Smooth muscle cell (in vitro differentiated cells): Measurements from ENCODE around the gene TBX19. TPM values are rescaled to one million over a fixed set of nuclear protein-coding genes. Genes with fewer than 3 reads are reported as not detected.

Experiments used
- DNase-seq: peaks from one replicate; lab custom pipeline; 2025; ENCODE audit not compliant: unreplicated experiment; lab: John Stamatoyannopoulos, UW
- H2AFZ ChIP-seq: fragments of 200-600 bp; sonication (generic); 2 replicates; pipeline ENCODE4 v1.6.0; 2016; ENCODE audit warnings: antibody characterized with exemption, low read depth, mild to moderate bottlenecking
- H3F3A ChIP-seq: fragments of 200-600 bp; sonication (generic); 2 replicates; pipeline ENCODE4 v1.6.0; 2017; ENCODE audit warnings: antibody characterized with exemption, low read depth
- H3K27ac ChIP-seq: fragments of 200-600 bp; sonication (generic); 2 replicates; pipeline ENCODE4 v1.5.1; 2016; ENCODE audit warnings: low read depth, mild to moderate bottlenecking
- H3K27me3 ChIP-seq: fragments of 200-600 bp; sonication (generic); 2 replicates; pipeline ENCODE4 v1.6.1; 2016; ENCODE audit warnings: low read depth, mild to moderate bottlenecking
- H3K36me3 ChIP-seq: fragments of 200-600 bp; sonication (generic); 2 replicates; pipeline ENCODE4 v1.5.1; 2016; ENCODE audit warnings: low read depth
- H3K4me1 ChIP-seq: fragments of 200-600 bp; sonication (generic); 2 replicates; pipeline ENCODE4 v1.5.1; 2016; ENCODE audit warnings: low read depth
- H3K4me2 ChIP-seq: fragments of 200-600 bp; sonication (generic); 2 replicates; pipeline ENCODE4 v1.6.0; 2016; ENCODE audit warnings: mild to moderate bottlenecking
- H3K4me3 ChIP-seq: fragments of 200-600 bp; sonication (generic); 2 replicates; pipeline ENCODE4 v1.5.1; 2016; ENCODE audit warnings: mild to moderate bottlenecking
- H3K79me2 ChIP-seq: fragments of 200-600 bp; sonication (generic); 2 replicates; pipeline ENCODE4 v1.6.0; 2016; ENCODE audit warnings: low read depth, mild to moderate bottlenecking
- H3K9ac ChIP-seq: fragments of 200-600 bp; sonication (generic); 2 replicates; pipeline ENCODE4 v1.6.0; 2016; ENCODE audit warnings: low read depth
- H3K9me3 ChIP-seq: fragments of 200-600 bp; sonication (generic); replicated peaks from 2 replicates; pipeline ENCODE4 v1.5.1; 2016; ENCODE audit warnings: low read depth
- H4K20me1 ChIP-seq: fragments of 200-600 bp; sonication (generic); 2 replicates; pipeline ENCODE4 v1.6.0; 2016; ENCODE audit warnings: low read depth
- CTCF ChIP-seq: fragments of 200-600 bp; sonication (generic); IDR thresholded peaks from 2 replicates; pipeline ENCODE4 v1.5.1; 2017; ENCODE audit warnings: borderline replicate concordance, mild to moderate bottlenecking, antibody characterized with exemption; ENCODE audit not compliant: insufficient read depth, poor library complexity, severe bottlenecking
- WGBS: methylation state at CpG from one replicate; pipeline ENCODE4 v1.1.7; 2016; ENCODE audit warnings: low lambda C conversion rate; 5-methylcytosine and 5-hydroxymethylcytosine counted together
- polyA plus RNA-seq: library from polyadenylated mRNA; unstranded; fragments of >200 nt; fragmentation: Nextera tagmentation; extraction: Ambion mirVana; gene quantifications from 2 replicates; pipeline ENCODE4 v1.2.1, GENCODE V29; 2016
- total RNA-seq: library from RNA; depleted of rRNA; stranded (reverse); fragments of >200 nt; gene quantifications from 2 replicates; pipeline ENCODE4 v1.2.3, GENCODE V29; 2014

The TBX19 gene
- total and polyA plus RNA-seq, 2 experiments from 2014 or later = 0.47 to 3.9 TPM

DNA sequence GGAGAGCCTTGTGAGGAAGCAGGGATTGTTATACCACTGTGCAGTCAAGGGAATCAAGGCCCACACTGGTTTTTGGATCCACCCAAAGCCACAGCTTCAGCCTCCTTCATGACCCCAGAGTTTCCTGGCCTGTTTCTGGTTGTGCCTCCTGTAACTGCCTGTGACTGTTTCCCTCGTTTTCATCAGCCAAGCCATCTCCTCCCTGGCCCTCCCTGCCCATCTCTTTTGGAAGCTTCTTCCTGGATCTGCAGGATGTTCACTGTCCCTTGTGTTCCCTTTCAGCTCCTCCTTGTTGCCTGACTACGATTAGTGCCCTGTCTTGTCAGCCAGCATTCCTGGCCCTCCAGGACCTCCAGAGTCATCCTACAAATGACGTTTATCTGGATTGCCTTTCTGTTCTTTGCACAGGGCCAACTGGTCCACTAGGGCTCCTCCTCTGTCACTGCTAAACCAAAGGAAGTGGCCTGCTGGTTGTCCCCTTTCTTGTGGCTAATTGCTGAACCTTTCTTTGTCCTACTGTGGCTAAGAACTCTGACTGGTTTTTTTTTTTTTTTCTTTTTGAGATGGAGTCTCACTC, 37.0 kb upstream of the TBX19 start:
- Histone ChIP-seq H3K4me1 (no peaks in the 10 kb centered on the region), H3K9me3 (no peaks in the 10 kb centered on the region), H3K27ac (peak overlapping the region; percentile 37), H3K4me2 (no peak overlapping the region), H3K79me2 (no peaks in the 10 kb centered on the region), H4K20me1 (no peaks in the 10 kb centered on the region), H2AFZ (no peak overlapping the region), H3K27me3 (no peaks in the 10 kb centered on the region), H3F3A (no peaks in the 10 kb centered on the region), H3K4me3 (no peak overlapping the region), H3K9ac (no peak overlapping the region), H3K36me3 (peaks cover 12% of the 10 kb centered on the region)
- DNase-seq = no peak
- WGBS = 60% methylated on average over 3 of the region's 3 CpGs
- TF ChIP-seq CTCF = no peak

DNA sequence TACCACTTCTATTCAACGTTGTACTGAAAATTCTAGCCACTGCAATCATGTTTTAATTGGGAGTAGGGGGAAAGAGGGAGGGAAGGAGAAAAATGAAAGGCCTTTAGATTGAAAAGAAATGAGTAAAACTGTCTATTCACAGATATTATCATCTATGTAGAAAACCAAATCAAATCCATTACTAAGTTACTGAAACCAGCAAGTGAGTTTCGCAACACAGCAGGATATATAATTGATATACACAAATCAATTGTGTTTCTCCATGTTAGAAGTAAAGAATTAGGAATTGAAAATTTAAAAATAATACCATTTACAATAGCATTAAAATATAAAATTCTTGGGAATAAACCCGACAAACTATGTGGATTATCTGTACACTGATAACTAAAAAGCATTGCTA, 35.6 kb upstream of the TBX19 start:
- H3K36me3 ChIP-seq = peaks cover 12% of the 10 kb centered on the region
- no peak overlapping the region for H3K4me3 ChIP-seq
- no peak overlapping the region for H3K4me2 ChIP-seq
- H3K27me3 ChIP-seq = no peaks in the 10 kb centered on the region
- no peaks in the 10 kb centered on the region for H3F3A ChIP-seq
- H3K9me3 ChIP-seq = no peaks in the 10 kb centered on the region
- H3K27ac ChIP-seq = no peak overlapping the region
- H4K20me1 ChIP-seq = peaks cover 3% of the 10 kb centered on the region
- H3K4me1 ChIP-seq = no peaks in the 10 kb centered on the region
- no peaks in the 10 kb centered on the region for H3K79me2 ChIP-seq
- no peak for DNase-seq
- TF ChIP-seq CTCF = no peak
- no peak overlapping the region for H2AFZ ChIP-seq
- over 99% methylated on average over 3 of the region's 3 CpGs for WGBS
- no peak overlapping the region for H3K9ac ChIP-seq

DNA sequence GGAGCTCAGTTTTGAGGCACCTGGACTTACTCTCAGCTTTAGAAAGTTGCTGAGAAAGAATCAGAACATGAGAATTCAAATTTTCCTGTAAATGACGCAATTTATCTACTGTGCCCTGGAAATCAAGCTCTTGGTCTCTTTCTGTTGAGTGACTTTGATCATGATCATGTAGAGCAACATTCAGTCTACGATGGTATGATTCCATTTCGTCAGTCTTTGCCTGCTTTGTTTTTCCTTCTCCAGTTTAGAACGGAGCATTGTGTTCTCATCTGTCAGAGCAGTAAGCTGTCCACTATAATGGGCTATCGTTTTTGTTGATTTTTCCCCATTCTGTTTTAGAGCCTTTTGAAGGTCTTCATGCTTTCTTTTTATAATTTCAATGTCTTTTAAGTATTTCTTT, 34.2 kb upstream of the TBX19 start:
- TF ChIP-seq CTCF = no peak
- no peak for DNase-seq
- Histone ChIP-seq H3K4me2 (no peak overlapping the region), H3K27ac (no peak overlapping the region), H2AFZ (no peak overlapping the region), H3K9ac (no peak overlapping the region), H3F3A (no peaks in the 10 kb centered on the region), H3K36me3 (peaks cover 8% of the 10 kb centered on the region), H3K9me3 (no peaks in the 10 kb centered on the region), H3K79me2 (no peaks in the 10 kb centered on the region), H3K27me3 (no peaks in the 10 kb centered on the region), H3K4me3 (no peak overlapping the region), H4K20me1 (peaks cover 3% of the 10 kb centered on the region), H3K4me1 (no peaks in the 10 kb centered on the region)
- 96% methylated on average over 5 of the region's 5 CpGs for WGBS

DNA sequence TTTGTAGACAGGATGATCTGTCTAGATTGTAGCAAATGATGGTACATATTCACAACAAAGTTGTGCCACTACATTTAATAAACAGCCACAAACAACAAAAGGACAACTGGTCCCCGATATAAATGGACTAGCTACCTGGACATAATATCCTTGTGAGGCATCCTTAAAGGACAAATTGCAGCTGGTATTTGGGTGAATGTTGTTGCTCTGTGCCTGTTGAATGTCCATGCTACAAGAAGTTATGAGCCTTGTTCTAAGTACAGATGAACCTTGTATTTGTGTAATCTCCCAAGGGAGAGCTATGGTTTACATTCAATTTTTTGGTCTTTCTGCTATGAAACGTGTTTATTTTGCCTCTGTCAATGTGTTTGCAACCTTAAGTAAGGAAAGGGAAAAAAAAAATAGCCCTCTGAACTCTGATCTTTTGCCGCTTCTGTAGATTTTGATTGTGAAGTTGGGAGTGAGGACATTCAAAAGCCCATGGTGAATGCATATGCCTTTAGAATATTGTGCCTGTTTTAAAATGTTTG, 28.4 kb upstream of the TBX19 start:
- peaks cover 5% of the 10 kb centered on the region for H3K79me2 ChIP-seq
- peaks cover 12% of the 10 kb centered on the region for H4K20me1 ChIP-seq
- no peak overlapping the region for H3K4me3 ChIP-seq
- no peaks in the 10 kb centered on the region for H3K4me1 ChIP-seq
- H3F3A ChIP-seq = no peaks in the 10 kb centered on the region
- no peak overlapping the region for H3K27ac ChIP-seq
- H3K27me3 ChIP-seq = no peaks in the 10 kb centered on the region
- WGBS = 91% methylated on average over 3 of the region's 3 CpGs
- H3K9me3 ChIP-seq = peaks cover 7% of the 10 kb centered on the region
- no peak for DNase-seq
- TF ChIP-seq CTCF = no peak
- no peak overlapping the region for H2AFZ ChIP-seq
- no peak overlapping the region for H3K4me2 ChIP-seq
- no peak overlapping the region for H3K9ac ChIP-seq
- peaks cover 14% of the 10 kb centered on the region for H3K36me3 ChIP-seq
